ENCODE measurements around the gene SNRNP27.

- TF ChIP-seq POLR2A (IDR thresholded peaks at IDR 0.05): no peak
- TF ChIP-seq, protein P1, sequence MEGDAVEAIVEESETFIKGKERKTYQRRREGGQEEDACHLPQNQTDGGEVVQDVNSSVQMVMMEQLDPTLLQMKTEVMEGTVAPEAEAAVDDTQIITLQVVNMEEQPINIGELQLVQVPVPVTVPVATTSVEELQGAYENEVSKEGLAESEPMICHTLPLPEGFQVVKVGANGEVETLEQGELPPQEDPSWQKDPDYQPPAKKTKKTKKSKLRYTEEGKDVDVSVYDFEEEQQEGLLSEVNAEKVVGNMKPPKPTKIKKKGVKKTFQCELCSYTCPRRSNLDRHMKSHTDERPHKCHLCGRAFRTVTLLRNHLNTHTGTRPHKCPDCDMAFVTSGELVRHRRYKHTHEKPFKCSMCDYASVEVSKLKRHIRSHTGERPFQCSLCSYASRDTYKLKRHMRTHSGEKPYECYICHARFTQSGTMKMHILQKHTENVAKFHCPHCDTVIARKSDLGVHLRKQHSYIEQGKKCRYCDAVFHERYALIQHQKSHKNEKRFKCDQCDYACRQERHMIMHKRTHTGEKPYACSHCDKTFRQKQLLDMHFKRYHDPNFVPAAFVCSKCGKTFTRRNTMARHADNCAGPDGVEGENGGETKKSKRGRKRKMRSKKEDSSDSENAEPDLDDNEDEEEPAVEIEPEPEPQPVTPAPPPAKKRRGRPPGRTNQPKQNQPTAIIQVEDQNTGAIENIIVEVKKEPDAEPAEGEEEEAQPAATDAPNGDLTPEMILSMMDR (IDR thresholded peaks at IDR 0.05): no peak
These were observed 52.2 kb downstream of the SNRNP27 start for GRCh38 chr2:69945941-69946340.
